GM18907 (cell line): ENCODE data around the gene TPGS2.
A peak's percentile ranks its signal among the peaks of the same experiment; 100 is the strongest.
"Not testable (repeated sequence)": the region's sequence is repeated elsewhere in the genome, so short reads cannot be mapped to it uniquely, and the experiment has no call there.

ENCODE experiments used
- ATAC-seq: cut with Tn5 transposase; IDR thresholded peaks from one replicate; pipeline ENCODE4 v1.9.1; 2021; ENCODE audit warnings: mild to moderate bottlenecking, moderate library complexity; ENCODE audit not compliant: unreplicated experiment

Gene TPGS2

DNA sequence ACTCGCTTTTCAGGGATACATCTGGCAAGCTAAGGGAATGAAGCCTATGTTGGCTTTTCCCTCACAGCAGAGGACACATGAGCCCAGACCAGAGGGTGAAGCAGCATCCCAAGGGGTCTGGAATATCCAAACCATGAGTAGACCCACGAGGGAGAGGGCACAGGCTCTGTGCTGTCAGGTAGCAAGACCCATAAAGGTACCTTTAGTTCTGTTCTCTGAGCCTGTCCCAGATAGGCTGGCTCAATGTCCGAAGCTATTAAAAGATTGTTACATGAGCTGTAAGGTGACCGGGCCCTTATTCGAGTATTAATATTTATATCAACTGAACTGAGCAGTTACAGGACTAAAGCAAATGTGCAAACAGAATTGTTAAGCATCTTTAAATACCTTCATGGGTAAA lies 52.2 kb downstream of the TPGS2 start:
- ATAC-seq: no peak

GRCh38 chr18:36775396-36775795 lies 53.4 kb downstream of the TPGS2 start:
- no peak for ATAC-seq

GRCh38 chr18:36772241-36772723 lies 56.5 kb downstream of the TPGS2 start:
- no peak for ATAC-seq

- ATAC-seq: peak; percentile 64
Measured at GRCh38 chr18:36771245-36771644, 57.6 kb downstream of the TPGS2 start.

- no peak for ATAC-seq
Measured at GRCh38 chr18:36770315-36770946, 58.4 kb downstream of the TPGS2 start.

DNA sequence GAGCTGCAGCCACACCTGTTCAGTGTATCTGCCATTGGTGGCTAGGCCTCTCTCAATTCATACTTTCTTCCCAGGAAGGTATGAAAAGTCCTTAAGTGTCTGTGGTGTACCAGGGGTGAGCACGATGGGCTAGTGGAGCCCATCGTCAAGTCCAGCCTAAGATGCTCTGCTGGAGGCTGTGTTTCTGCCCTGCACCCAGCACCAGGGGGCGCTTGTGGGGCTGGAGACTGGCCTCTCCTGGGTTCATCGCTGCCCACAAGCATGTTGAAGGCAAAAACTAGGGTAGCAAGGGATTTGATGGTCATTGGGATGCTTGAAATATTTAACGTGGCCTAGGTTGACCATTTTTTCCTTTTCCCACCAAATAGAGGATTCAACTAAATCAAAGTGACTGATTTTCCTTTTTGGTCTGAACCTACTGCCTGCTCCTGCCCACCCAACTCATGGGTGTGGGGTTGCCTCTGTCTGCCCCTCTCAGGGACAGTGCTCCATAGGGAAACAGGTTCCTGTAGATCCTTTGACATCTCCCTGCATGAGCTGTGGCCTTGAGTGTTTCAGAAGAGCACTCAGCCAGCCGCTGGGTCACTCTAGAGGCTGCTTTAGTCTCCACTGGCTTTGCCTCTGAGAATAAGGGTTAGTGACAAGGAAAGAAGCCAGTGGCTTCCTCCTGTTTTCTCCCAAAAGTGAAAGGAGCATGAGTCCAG lies 59.0 kb downstream of the TPGS2 start:
- no peak for ATAC-seq

GRCh38 chr18:36769172-36769571 lies 59.6 kb downstream of the TPGS2 start:
- ATAC-seq: no peak

- ATAC-seq: no peak
Measured at GRCh38 chr18:36766836-36767235, 62.0 kb downstream of the TPGS2 start.

DNA sequence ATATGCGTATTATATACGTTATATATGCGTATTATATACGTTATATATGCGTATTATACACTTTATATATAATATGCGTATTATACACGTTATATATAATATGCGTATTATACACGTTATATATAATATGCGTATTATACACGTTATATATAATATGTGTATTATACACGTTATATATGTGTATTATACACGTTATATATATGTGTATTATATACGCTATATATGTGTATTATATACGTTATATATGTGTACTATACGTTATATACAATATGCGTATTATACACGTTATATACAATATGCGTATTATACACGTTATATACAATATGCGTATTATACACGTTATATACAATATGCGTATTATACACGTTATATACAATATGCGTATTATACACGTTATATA lies 65.8 kb downstream of the TPGS2 start:
- ATAC-seq: not testable (repeated sequence)

DNA sequence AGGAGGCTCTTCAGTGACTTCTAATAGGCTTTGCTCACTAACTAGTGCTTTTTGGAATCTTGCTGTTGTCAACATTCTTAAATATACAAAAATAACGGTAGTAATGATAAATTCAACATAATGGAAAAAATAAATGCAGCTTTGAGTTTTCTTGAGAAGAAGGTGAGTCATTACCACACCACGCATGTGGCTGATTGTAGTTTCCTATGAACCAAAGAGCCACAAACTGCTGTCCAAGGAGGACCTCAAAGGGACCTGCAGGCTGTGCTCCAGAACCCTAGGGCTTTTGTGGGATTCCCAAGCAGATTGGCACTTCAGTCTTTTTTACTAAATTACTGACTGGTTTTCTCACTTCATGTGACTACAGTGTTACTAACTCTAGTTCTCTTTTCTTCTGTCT lies 66.7 kb downstream of the TPGS2 start:
- ATAC-seq: no peak

- ATAC-seq: no peak
Measured at GRCh38 chr18:36761186-36761698, 67.6 kb downstream of the TPGS2 start.

DNA sequence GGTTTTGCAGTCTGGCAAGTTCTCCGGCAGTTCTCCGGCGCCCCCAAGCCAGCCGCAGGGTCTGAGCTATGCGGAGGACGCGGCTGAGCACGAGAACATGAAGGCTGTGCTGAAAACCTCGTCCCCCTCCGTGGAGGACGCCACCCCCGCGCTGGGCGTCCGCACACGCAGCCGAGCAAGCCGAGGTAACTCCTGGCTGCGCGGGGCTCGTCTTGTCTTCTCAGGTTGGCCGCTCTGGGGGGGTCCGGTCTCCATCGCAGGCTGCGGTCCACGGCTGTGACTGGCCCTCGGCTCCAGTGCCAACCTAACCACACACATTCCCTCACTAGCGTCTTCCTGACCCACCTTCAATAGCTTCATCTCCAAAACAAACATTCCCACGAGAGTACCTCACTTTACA lies 68.2 kb downstream of the TPGS2 start:
- no peak for ATAC-seq

- ATAC-seq: no peak
Measured at GRCh38 chr18:36759167-36759776, 69.5 kb downstream of the TPGS2 start.

- ATAC-seq: no peak
Measured at GRCh38 chr18:36758623-36759022, 70.2 kb downstream of the TPGS2 start.

DNA sequence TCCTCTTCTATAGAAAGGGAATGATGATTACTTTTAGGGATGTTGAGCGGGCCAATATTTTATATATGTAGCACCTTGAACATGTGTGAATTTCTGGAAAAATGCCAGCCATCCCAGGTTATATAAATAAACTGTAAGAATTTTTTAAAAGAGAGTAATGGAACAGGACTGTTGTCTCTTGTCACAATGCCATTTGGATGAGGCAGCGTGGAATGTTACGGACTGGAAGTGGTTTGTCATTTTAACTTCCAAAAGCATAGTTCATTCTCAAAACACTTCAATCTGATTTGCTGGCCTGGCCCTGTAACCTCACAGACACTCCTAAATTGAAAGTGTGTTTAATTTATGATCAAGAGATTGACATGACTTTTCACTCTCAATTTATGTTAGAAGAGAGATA lies 70.8 kb downstream of the TPGS2 start:
- no peak for ATAC-seq

DNA sequence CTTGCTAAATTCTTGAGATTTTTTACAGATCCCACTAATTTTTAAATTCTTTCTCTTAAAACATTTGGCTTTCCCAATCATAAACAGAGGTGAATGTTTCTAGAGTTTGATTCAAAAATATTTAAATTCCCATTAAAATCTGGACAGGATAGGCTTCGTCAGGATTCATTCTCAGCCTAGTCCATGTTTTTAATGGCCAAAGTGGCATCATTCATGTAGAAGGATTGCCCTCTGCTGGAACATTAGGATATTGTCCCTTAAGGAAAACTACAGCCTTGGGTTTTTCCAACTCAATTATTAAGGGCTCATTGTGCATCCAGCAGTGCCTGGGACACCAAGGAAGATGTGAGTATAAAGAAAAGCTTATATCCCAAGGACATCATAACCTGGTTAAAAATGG lies 71.7 kb downstream of the TPGS2 start:
- ATAC-seq: no peak

DNA sequence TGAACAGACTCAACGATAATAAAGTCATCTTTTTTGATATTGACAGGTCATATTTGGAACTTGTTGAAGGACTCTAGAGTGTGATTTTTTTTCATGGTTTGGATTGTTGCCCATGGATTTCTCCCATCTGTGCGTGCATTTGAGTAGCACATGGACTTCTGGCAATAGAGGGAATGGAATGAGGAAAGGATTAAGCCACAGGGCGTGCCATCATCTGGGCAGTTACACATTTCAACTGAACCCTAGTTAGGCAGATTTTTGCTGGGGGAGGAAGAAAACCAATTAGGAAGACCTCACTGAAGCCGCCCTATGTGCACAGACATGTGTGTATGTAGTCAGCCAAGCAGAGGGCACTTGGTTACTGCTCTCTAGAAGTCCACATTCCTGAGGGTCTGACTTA lies 72.6 kb downstream of the TPGS2 start:
- ATAC-seq: no peak

GRCh38 chr18:36752929-36753865 lies 75.6 kb downstream of the TPGS2 start:
- ATAC-seq: no peak

GRCh38 chr18:36745219-36745975 lies 83.4 kb downstream of the TPGS2 start:
- ATAC-seq: no peak

GRCh38 chr18:36744261-36744876 lies 84.4 kb downstream of the TPGS2 start:
- no peak for ATAC-seq
